Nephron progenitor cell (in vitro differentiated cells): ENCODE results near the gene CMTM4.
"Not testable (repeated sequence)": the region's sequence is repeated elsewhere in the genome, so short reads cannot be mapped to it uniquely, and the experiment has no call there.

Experiments
- DNase-seq: peaks from one replicate; pipeline ENCODE4 v3.0.0; 2021
- H3K27ac Mint-ChIP-seq: 2 replicates; pipeline ENCODE4 v1.8.0; 2021; ENCODE audit warnings: mild to moderate bottlenecking, moderate library complexity, mixed read lengths
- H3K27me3 Mint-ChIP-seq: 2 replicates; pipeline ENCODE4 v1.8.0; 2021; ENCODE audit warnings: mild to moderate bottlenecking, low read depth, mixed read lengths; ENCODE audit not compliant: poor library complexity
- H3K36me3 Mint-ChIP-seq: 2 replicates; pipeline ENCODE4 v1.8.0; 2021; ENCODE audit warnings: low read depth, mixed read lengths
- H3K4me1 Mint-ChIP-seq: 2 replicates; pipeline ENCODE4 v1.8.0; 2021; ENCODE audit warnings: mixed read lengths
- H3K4me3 Mint-ChIP-seq: 2 replicates; pipeline ENCODE4 v1.8.0; 2021; ENCODE audit warnings: mild to moderate bottlenecking, moderate library complexity, mixed read lengths
- H3K9me3 Mint-ChIP-seq: 2 replicates; pipeline ENCODE4 v1.8.0; 2021; ENCODE audit warnings: mild to moderate bottlenecking, moderate library complexity, mixed read lengths
- CTCF ChIP-seq: fragments of 200-600 bp; sonication (generic); IDR thresholded peaks from 2 replicates; pipeline ENCODE4 v1.5.0; 2021; ENCODE audit warnings: antibody characterized with exemption

CMTM4 gene

DNA sequence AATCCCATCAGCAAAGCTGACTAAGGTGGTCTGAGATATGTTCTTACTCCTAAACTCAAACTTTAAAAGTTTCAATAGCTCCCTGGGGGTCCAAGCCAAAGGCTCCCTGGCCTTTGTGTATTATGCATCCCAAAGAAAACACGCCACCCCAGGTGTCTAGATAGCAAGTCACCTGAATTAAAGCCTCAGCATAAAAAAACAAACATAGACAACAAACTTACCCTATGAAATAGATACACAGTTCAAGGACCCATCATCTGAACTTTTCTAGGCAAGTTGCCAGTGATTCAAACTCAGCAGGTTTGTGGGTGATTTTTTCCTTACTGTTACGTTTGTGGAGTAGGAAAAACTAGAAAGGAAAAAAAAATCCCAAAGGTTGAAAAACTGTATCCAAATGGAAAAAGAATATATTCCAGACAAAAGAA is 79.5 kb downstream of the CMTM4 start:
- peaks cover 43% of the 10 kb centered on the region for H3K4me1 Mint-ChIP-seq
- no peak for TF ChIP-seq CTCF
- H3K9me3 Mint-ChIP-seq = peaks cover 4% of the 10 kb centered on the region
- peak overlapping the region; percentile 39 for H3K27ac Mint-ChIP-seq
- peaks cover 42% of the 10 kb centered on the region for H3K36me3 Mint-ChIP-seq
- no peak overlapping the region for H3K4me3 Mint-ChIP-seq
- DNase-seq = no peak
- peaks cover 3% of the 10 kb centered on the region for H3K27me3 Mint-ChIP-seq

DNA sequence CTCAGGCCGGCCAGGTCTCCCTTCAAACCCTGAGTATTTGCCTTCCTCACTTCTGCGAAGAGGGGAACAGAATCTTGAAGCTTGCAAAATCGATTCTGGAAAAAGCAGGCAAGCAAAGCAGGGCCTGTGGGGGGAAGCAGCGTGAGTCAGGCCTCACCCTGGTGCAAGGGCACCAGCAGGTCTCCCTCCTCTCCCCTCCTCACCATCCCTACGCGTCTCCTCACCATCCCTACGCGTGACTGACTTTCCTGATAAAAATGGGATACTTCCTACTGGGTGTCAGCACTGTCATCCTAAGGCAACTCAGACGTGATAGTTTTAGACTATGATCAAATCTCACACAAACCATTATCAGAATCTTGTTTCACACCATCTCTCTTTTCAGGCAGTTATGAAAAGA is 80.0 kb downstream of the CMTM4 start:
- Mint-ChIP-seq H3K4me3 (no peak overlapping the region), H3K27me3 (peaks cover under 1% of the 10 kb centered on the region), H3K4me1 (peaks cover 39% of the 10 kb centered on the region), H3K9me3 (peaks cover 4% of the 10 kb centered on the region), H3K27ac (peak overlapping the region; percentile 39), H3K36me3 (peaks cover 47% of the 10 kb centered on the region)
- TF ChIP-seq CTCF = no peak
- no peak for DNase-seq

GRCh38 chr16:66616169-66616568 is 80.4 kb downstream of the CMTM4 start:
- no peak overlapping the region for H3K27ac Mint-ChIP-seq
- peaks cover 51% of the 10 kb centered on the region for H3K36me3 Mint-ChIP-seq
- H3K4me3 Mint-ChIP-seq = no peak overlapping the region
- no peak for TF ChIP-seq CTCF
- H3K27me3 Mint-ChIP-seq = no peaks in the 10 kb centered on the region
- H3K4me1 Mint-ChIP-seq = peaks cover 37% of the 10 kb centered on the region
- no peak for DNase-seq
- H3K9me3 Mint-ChIP-seq = peaks cover 4% of the 10 kb centered on the region

DNA sequence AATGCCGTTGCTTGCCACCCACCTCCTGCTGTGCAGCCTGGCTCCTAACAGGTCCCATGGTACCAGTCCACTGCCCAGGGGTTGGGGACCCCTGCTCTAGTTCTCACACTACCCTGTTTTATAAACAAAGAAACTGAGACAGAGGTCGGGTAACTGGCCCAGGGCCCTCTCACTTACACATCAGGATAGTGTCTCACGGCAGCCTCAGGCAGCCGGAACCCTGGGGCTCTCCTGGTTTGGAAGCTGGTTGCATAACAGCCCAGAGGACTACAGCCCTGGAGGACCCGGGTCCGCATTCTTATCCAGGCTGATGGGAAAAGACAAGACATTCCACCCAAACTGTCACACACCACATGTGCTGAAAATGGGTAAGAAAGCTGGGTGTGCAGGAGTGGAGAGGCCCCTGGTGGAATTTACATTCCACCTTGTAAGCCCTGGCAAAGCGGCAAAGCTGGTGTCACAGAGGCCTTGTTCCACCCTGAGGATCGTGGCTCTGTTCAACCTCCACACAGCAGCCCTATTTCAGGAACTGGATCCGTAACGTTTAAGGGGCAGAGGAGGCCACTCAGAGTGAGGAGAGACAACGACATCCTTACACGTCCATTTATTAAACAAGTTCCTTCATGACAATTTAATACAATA is 82.3 kb downstream of the CMTM4 start:
- no peak for DNase-seq
- Mint-ChIP-seq H3K4me1 (peaks cover 20% of the 10 kb centered on the region), H3K4me3 (no peak overlapping the region), H3K27ac (no peak overlapping the region), H3K36me3 (peaks cover 67% of the 10 kb centered on the region), H3K27me3 (no peaks in the 10 kb centered on the region), H3K9me3 (peaks cover 4% of the 10 kb centered on the region)
- TF ChIP-seq CTCF = no peak

GRCh38 chr16:66612422-66612821 is 84.1 kb downstream of the CMTM4 start:
- peaks cover 71% of the 10 kb centered on the region for H3K36me3 Mint-ChIP-seq
- no peak for DNase-seq
- H3K9me3 Mint-ChIP-seq = peaks cover 4% of the 10 kb centered on the region
- H3K4me1 Mint-ChIP-seq = peaks cover 25% of the 10 kb centered on the region
- H3K27ac Mint-ChIP-seq = no peak overlapping the region
- H3K27me3 Mint-ChIP-seq = no peaks in the 10 kb centered on the region
- no peak for TF ChIP-seq CTCF
- no peak overlapping the region for H3K4me3 Mint-ChIP-seq

GRCh38 chr16:66611911-66612310 is 84.6 kb downstream of the CMTM4 start:
- H3K4me3 Mint-ChIP-seq, H3K27me3 Mint-ChIP-seq, DNase-seq, H3K27ac Mint-ChIP-seq, H3K9me3 Mint-ChIP-seq: not testable (repeated sequence)
- Mint-ChIP-seq H3K36me3 (peaks cover 71% of the 10 kb centered on the region), H3K4me1 (peaks cover 22% of the 10 kb centered on the region)
